ENCODE results near the gene TIGD1. TPM values are rescaled to one million over a fixed set of nuclear protein-coding genes. Genes with fewer than 3 reads are reported as not detected.

The TIGD1 gene
- total RNA-seq, 1 experiment from 2014 or later = 6.0 TPM

- BruUV-seq (replicated peaks) = no TSS peak
- TF ChIP-seq POLR2AphosphoS5 (IDR thresholded peaks at IDR 0.05; ENCODE audit: low read depth, low read length) (no peak), POLR2A (IDR thresholded peaks at IDR 0.05; ENCODE audit: borderline replicate concordance, extremely low read depth, insufficient read depth, insufficient read length) (no peak), EZH2phosphoT487 (IDR thresholded peaks at IDR 0.05; ENCODE audit: borderline replicate concordance) (no peak), ELF1 (IDR thresholded peaks at IDR 0.05; ENCODE audit: borderline replicate concordance, low read depth) (no peak), MAX (IDR thresholded peaks at IDR 0.05) (no peak), TCF7L2 (IDR thresholded peaks at IDR 0.05; ENCODE audit: borderline replicate concordance, extremely low read depth, insufficient read depth, insufficient read length) (no peak), ZFX (IDR thresholded peaks at IDR 0.05) (no peak), RAD21 (IDR thresholded peaks at IDR 0.05; ENCODE audit: low read depth) (no peak), ATF3 (IDR thresholded peaks at IDR 0.05) (no peak), REST (IDR thresholded peaks at IDR 0.05; ENCODE audit: low read depth) (no peak), ZNF274 (IDR thresholded peaks at IDR 0.05; ENCODE audit: low read depth, low read length) (no peak), CBX3 (IDR thresholded peaks at IDR 0.05; ENCODE audit: low read depth) (no peak), EGR1 (IDR thresholded peaks at IDR 0.05; ENCODE audit: low read depth) (no peak), SP1 (IDR thresholded peaks at IDR 0.05; ENCODE audit: low read depth) (no peak), ZBTB33 (IDR thresholded peaks at IDR 0.05; ENCODE audit: extremely low read depth, insufficient replicate concordance, low read length) (no peak)
- no peak for ATAC-seq
- Histone ChIP-seq H3K4me3 (replicated peaks in 1 of 2; ENCODE audit: low read depth in 1 of 2, low read length in 2 of 2) (no peak overlapping the region), H4K20me1 (ENCODE audit: insufficient read depth) (no peaks in the 10 kb centered on the region), H3K9me3 (ENCODE audit: control insufficient read depth in 1 of 2, insufficient read depth in 1 of 2, low read depth in 1 of 2, low read length in 2 of 2) (no peaks in the 10 kb centered on the region), H3K4me2 (ENCODE audit: low read length) (no peak overlapping the region), H3K9me2 (ENCODE audit: insufficient read depth) (no peaks in the 10 kb centered on the region), H3K79me2 (ENCODE audit: insufficient read depth, low read length) (no peaks in the 10 kb centered on the region), H3K27ac (ENCODE audit: low read depth, low read length) (no peak overlapping the region), H2AFZ (ENCODE audit: low read depth, low read length, poor library complexity, severe bottlenecking) (no peak overlapping the region), H3K4me1 (ENCODE audit: control insufficient read depth in 1 of 2, insufficient read depth in 2 of 2, low read length in 2 of 2) (no peaks in the 10 kb centered on the region), H3K27me3 (ENCODE audit: insufficient read depth, low read length) (no peaks in the 10 kb centered on the region), H3K36me3 (ENCODE audit: control insufficient read depth in 1 of 2, insufficient read depth in 2 of 2, low read length in 2 of 2) (no peaks in the 10 kb centered on the region), H3K9ac (ENCODE audit: low read length) (no peak overlapping the region)
- intact Hi-C loops (cut with micrococcal nuclease) = no loop called here
- POLR2A ChIA-PET = no interaction called here
- DNase-seq (ENCODE audit: low read depth, low spot score) = no peak
- CTCF ChIA-PET = interaction anchor here (1.2 kb wide), 1 partner anchor 611 kb away, joined by 3 read pairs; no protein-coding TSS in a partner anchor
- RAD21 ChIA-PET (ENCODE audit: low non-redundant PET in 1 of 2, low total read pairs in 2 of 2, uncharacterized antibody in 2 of 2, unreplicated experiment in 2 of 2) = no interaction called here
These were observed 38.9 kb downstream of the TIGD1 start for GRCh38 chr2:232511336-232511890.
